AG09309 (cell line): Measurements from ENCODE around the gene DHRSX.
A peak's percentile ranks its signal among the peaks of the same experiment; 100 is the strongest.

Experiments used
- DNase-seq: peaks from one replicate; pipeline ENCODE4 v3.0.0-alpha.2; 2010; ENCODE audit warnings: low read depth
- H3K4me3 ChIP-seq: 2 replicates; pipeline ENCODE4 v1.5.1; 2011; ENCODE audit warnings: mild to moderate bottlenecking, low read depth, low read length, moderate library complexity; ENCODE audit not compliant: control insufficient read depth
- TF ChIP-seq, protein P1 (sequence below): IDR thresholded peaks from 2 replicates; pipeline ENCODE4 v1.5.1; 2011; ENCODE audit warnings: mild to moderate bottlenecking, low read depth, low read length, inconsistent platforms; ENCODE audit not compliant: insufficient read depth, control insufficient read depth; ENCODE audit errors: missing control alignments

Gene DHRSX

GRCh38 chrX:2500803-2501558 is at the start of gene DHRSX, which contains the start of gene ZBED1:
Gene DHRSX, minus strand, starts transcription at chrX:2500976. Its CDS starts 51 bp downstream, at chrX:2500925.
Gene ZBED1, minus strand, starts transcription at chrX:2500976. Its CDS starts 10,257 bp downstream, at chrX:2490719.
- peak within 1 kb of the TSS; percentile 88 for H3K4me3 ChIP-seq
- TF ChIP-seq, protein P1, sequence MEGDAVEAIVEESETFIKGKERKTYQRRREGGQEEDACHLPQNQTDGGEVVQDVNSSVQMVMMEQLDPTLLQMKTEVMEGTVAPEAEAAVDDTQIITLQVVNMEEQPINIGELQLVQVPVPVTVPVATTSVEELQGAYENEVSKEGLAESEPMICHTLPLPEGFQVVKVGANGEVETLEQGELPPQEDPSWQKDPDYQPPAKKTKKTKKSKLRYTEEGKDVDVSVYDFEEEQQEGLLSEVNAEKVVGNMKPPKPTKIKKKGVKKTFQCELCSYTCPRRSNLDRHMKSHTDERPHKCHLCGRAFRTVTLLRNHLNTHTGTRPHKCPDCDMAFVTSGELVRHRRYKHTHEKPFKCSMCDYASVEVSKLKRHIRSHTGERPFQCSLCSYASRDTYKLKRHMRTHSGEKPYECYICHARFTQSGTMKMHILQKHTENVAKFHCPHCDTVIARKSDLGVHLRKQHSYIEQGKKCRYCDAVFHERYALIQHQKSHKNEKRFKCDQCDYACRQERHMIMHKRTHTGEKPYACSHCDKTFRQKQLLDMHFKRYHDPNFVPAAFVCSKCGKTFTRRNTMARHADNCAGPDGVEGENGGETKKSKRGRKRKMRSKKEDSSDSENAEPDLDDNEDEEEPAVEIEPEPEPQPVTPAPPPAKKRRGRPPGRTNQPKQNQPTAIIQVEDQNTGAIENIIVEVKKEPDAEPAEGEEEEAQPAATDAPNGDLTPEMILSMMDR, result no peak
- DNase-seq, result no peak

DNA sequence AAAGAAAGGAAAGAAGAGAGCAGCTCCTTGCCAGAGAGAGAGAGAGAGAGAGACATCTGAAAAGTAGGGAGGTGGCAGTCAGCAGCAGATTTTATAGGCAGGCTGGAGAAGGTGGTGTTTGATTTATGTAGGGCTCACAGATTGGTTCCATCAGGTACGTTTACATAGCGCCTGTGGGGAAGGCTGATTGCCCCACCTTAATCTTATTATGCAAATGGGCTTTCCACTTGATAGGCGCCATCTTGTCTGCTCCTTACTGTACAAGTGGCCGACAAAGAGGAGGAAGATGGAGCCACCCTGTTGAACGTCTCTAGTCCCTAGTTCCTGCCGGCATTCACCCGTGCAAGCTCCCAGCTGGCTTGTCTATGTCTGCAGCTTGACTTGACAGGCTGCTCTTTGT is 49.1 kb upstream of the DHRSX start:
- no peak overlapping the region for H3K4me3 ChIP-seq
- TF ChIP-seq, protein P1, result no peak
- no peak for DNase-seq

DNA sequence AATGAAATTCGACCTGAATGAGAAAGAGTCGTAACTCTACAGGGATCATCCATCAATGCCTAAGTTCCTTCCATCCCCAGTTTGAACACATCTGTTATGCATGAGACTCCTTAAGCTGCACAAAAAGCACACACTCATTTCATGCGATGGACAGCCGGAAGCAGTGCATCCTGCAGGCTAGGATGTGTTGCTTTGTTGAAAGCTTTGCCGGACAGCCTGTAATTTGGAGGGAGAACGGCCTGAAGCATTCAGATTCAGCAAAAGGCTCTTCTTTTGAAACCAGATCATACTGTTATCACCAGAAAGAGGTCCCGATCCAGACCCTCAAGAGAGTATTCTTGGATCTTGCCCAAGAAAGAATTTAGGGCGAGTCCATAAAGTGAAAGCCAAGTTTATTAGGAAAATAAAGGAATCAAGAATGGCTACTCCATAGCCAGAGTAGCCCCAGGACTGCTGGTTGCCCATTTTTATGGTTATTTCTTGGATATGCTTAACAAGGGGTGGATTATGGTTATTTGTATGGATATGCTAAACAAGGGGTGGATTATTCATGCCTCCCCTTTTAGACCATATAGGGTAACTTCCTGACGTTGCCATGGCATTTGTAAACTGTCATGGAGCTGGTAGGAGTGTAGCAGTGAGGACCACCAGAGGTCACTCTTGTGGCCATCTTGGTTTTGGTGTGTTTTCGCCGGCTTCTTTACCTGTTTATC is 48.1 kb upstream of the DHRSX start:
- H3K4me3 ChIP-seq, result no peak overlapping the region
- DNase-seq, result no peak
- TF ChIP-seq, protein P1, result no peak

DNA sequence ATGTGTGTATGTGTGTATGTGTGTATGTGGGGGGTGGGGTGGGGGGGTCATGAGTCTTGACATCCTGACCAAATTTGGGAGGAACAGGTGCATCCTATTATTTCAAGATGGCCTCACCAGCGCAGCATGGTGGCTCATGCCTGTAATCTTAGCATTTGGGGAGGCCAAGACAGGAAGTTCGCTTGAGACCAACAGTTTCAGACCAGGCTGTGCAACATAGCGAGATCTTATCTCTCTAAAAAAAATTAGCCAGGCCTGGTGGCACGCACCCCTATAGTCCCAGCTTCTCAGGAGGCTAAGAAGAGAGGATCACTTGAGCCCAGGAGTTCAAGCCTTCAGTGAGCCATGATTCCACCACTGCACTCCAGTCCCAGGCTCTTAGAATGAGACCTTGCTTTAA is 47.0 kb upstream of the DHRSX start:
- TF ChIP-seq, protein P1, result no peak
- no peak for DNase-seq
- H3K4me3 ChIP-seq, result no peak overlapping the region

GRCh38 chrX:2546496-2546895 is 45.7 kb upstream of the DHRSX start:
- DNase-seq, result no peak
- TF ChIP-seq, protein P1, result no peak
- H3K4me3 ChIP-seq, result no peak overlapping the region

GRCh38 chrX:2545144-2545543 is 44.4 kb upstream of the DHRSX start:
- TF ChIP-seq, protein P1, result no peak
- no peak overlapping the region for H3K4me3 ChIP-seq
- DNase-seq, result no peak
